ENCODE measurements around the gene BMPR1A. TPM values are rescaled to one million over a fixed set of nuclear protein-coding genes. Genes with fewer than 3 reads are reported as not detected.
"Not testable (repeated sequence)": the region's sequence is repeated elsewhere in the genome, so short reads cannot be mapped to it uniquely, and the experiment has no call there.

Gene BMPR1A
- total and polyA plus RNA-seq, 2 of the 13 experiments (the other 11 are each of a cell fraction or from before 2014, with no cell fraction given): 17.8 to 44.2 TPM

DNA sequence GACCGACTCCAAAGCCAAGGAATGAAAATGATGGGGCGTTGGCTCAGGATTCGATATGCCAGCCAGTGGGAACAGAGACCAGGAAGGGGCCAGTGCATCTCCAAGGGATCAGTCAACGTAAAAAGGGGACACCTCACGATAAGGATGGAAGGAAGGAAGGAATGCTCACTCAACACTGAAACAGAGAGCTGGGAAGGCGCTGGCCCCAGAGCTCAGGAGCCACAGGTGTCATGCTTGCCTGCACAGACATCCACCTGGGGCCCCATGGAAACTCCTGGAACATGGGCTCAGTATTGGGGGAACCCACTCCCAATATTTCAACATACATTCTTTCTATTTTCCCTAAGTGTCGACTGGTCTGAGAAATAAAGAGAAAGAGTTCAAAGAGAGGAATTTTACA, 195.7 kb downstream of the BMPR1A start:
- ChIA-PET POLR2A (no interaction called here), CTCF (ENCODE audit: low intra/inter-chr PET ratio, low total read pairs) (no interaction called here)
- 51% methylated on average over 6 of the region's 7 CpGs for WGBS (ENCODE audit: low lambda C conversion rate)
- intact Hi-C loops (cut with micrococcal nuclease; ENCODE audit: unreplicated experiment): no loop called here
- H3K79me2 ChIP-seq (ENCODE audit: insufficient read depth, low read length): no peaks in the 10 kb centered on the region
- no peaks in the 10 kb centered on the region for H3K9me3 ChIP-seq (ENCODE audit: low read length)
- no peak overlapping the region for H3K27ac ChIP-seq (ENCODE audit: extremely low read length, insufficient read depth, low read length)
- in situ Hi-C loops (cut with HindIII; ENCODE audit: extremely low pct_ligation_motif_present, low pct_unique_long_range_greater_than_20kb): no loop called here
- H3K36me3 ChIP-seq (replicated peaks in 1 of 2; ENCODE audit: control insufficient read depth in 1 of 2, insufficient read depth in 2 of 2, low read length in 2 of 2): no peaks in the 10 kb centered on the region
- H3K4me3 ChIP-seq (replicated peaks in 1 of 3; ENCODE audit: insufficient read depth in 1 of 3, low read depth in 2 of 3, low read length in 3 of 3): no peak overlapping the region
- H2AFZ ChIP-seq (ENCODE audit: low read length): no peak overlapping the region
- no peaks in the 10 kb centered on the region for H4K20me1 ChIP-seq (ENCODE audit: insufficient read depth, low read length)
- no peak overlapping the region for H3K4me2 ChIP-seq (ENCODE audit: low read depth, low read length)
- DNase-seq (ENCODE audit: low spot score) (no peak), FAIRE-seq (no peak), ATAC-seq (no peak)
- peaks cover 3 to 35% of the 10 kb centered on the region in 2 experiments; a peak in 4 of 5 replicates for H3K27me3 ChIP-seq (ENCODE audit: control insufficient read depth in 1 of 2, insufficient read depth in 2 of 2, low read length in 2 of 2)
- H3K9ac ChIP-seq (ENCODE audit: insufficient read depth, low read depth, low read length): no peak overlapping the region
- peaks cover 18% of the 10 kb centered on the region for H3K4me1 ChIP-seq (ENCODE audit: insufficient read depth, low read length)
- no TSS peak for BruUV-seq (replicated peaks)
- no peak for TF ChIP-seq ZNF660 (CRISPR knock-in tag; IDR thresholded peaks at IDR 0.05; ENCODE audit: borderline replicate concordance, low read depth)
- TF ChIP-seq MXI1 (IDR thresholded peaks at IDR 0.05; ENCODE audit: borderline replicate concordance, low read depth, low read length): no peak
- no peak for TF ChIP-seq ZNF749 (CRISPR knock-in tag; IDR thresholded peaks at IDR 0.05; ENCODE audit: borderline replicate concordance)
- no peak for TF ChIP-seq ARNT (IDR thresholded peaks at IDR 0.05)
- no peak for TF ChIP-seq ZNF34 (CRISPR knock-in tag; IDR thresholded peaks at IDR 0.05; ENCODE audit: borderline replicate concordance)
- TF ChIP-seq SKIL (CRISPR knock-in tag; IDR thresholded peaks at IDR 0.05; ENCODE audit: borderline replicate concordance): no peak
- no peak for TF ChIP-seq ZNF879 (CRISPR knock-in tag; IDR thresholded peaks at IDR 0.05)
- TF ChIP-seq IKZF4 (CRISPR knock-in tag; IDR thresholded peaks at IDR 0.05; ENCODE audit: borderline replicate concordance, low read depth, not compliant biosample characterization): no peak
- TF ChIP-seq ZNF639 (CRISPR knock-in tag; conservative IDR thresholded peaks at IDR 0.05): no peak
- TF ChIP-seq NFIB (CRISPR knock-in tag; IDR thresholded peaks at IDR 0.05; ENCODE audit: borderline replicate concordance): no peak
- no peak for TF ChIP-seq IKZF1 (IDR thresholded peaks at IDR 0.05)

DNA sequence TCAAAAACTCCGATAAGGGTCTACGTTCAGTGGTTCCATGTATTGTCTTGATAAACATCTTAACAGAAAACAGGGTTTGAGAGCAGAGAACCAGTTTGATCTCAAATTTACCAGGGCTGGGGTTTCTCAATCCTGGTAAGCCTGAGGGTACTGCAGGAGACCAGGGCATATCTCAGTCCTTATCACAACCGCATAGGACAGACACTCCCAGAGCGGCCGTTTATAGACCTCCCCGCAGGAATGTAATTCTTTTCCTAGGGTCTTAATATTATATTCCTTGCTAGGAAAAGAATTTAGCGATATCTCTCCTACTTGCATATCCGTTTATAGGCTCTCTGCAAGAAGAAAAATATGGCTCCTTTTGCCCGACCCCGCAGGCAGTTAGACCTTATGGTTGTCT, 196.3 kb downstream of the BMPR1A start:
- CTCF ChIA-PET (ENCODE audit: low intra/inter-chr PET ratio, low total read pairs): not testable (repeated sequence)

More for the DNA sequence above, 196.3 kb downstream of the BMPR1A start:
- FAIRE-seq; BruUV-seq (replicated peaks); H3K9ac ChIP-seq (ENCODE audit: insufficient read depth, low read depth, low read length); H3K9me3 ChIP-seq (ENCODE audit: low read length); in situ Hi-C loops (cut with HindIII; ENCODE audit: extremely low pct_ligation_motif_present, low pct_unique_long_range_greater_than_20kb); DNase-seq (ENCODE audit: low spot score); intact Hi-C loops (cut with micrococcal nuclease; ENCODE audit: unreplicated experiment); H2AFZ ChIP-seq (ENCODE audit: low read length); POLR2A ChIA-PET; H3K36me3 ChIP-seq (replicated peaks in 1 of 2; ENCODE audit: control insufficient read depth in 1 of 2, insufficient read depth in 2 of 2, low read length in 2 of 2); H3K4me3 ChIP-seq (replicated peaks in 1 of 3; ENCODE audit: insufficient read depth in 1 of 3, low read depth in 2 of 3, low read length in 3 of 3); ATAC-seq; H3K79me2 ChIP-seq (ENCODE audit: insufficient read depth, low read length); H3K27ac ChIP-seq (ENCODE audit: extremely low read length, insufficient read depth, low read length); H3K4me2 ChIP-seq (ENCODE audit: low read depth, low read length); H4K20me1 ChIP-seq (ENCODE audit: insufficient read depth, low read length): not testable (repeated sequence)
- WGBS (ENCODE audit: low lambda C conversion rate): 72% methylated on average over 10 of the region's 10 CpGs
- Histone ChIP-seq H3K27me3 (ENCODE audit: control insufficient read depth in 1 of 2, insufficient read depth in 2 of 2, low read length in 2 of 2) (peaks cover 5 to 39% of the 10 kb centered on the region in 2 experiments; a peak in 4 of 5 replicates), H3K4me1 (ENCODE audit: insufficient read depth, low read length) (peaks cover 24% of the 10 kb centered on the region)

Data from HepG2 (cell line).